CD4-positive, alpha-beta T cell treated with Interferon alpha-2 for 1 hour (primary cell): ENCODE measurements around the gene FGF2.
"Not testable (repeated sequence)": the region's sequence is repeated elsewhere in the genome, so short reads cannot be mapped to it uniquely, and the experiment has no call there.

Experiments
- DNase-seq, 2 donors: peaks; one replicate each; pipeline ENCODE4 v3.0.0-alpha.2; 2020 to 2022

FGF2 gene

GRCh38 chr4:122815248-122815647 is 11.4 kb upstream of the FGF2 start:
- no peak for DNase-seq

DNA sequence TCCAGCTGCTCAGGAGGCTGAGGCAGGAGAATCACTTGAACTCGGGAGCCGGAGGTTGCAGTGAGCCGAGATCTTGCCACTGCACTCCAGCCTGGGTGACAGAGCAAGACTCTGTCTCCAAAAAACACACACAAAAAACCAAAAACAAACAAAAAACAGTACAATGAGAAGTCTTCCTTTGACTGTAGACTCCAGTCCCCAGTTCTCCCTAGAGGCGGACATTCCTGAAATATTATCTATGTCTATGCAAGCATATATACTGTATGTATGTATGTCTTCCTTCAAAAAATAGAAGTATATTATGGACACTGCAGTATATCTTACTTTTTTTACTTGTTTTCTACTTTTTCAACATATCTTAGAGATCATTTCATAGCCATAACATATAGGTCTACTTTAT is 10.2 kb upstream of the FGF2 start:
- DNase-seq = no peak

DNA sequence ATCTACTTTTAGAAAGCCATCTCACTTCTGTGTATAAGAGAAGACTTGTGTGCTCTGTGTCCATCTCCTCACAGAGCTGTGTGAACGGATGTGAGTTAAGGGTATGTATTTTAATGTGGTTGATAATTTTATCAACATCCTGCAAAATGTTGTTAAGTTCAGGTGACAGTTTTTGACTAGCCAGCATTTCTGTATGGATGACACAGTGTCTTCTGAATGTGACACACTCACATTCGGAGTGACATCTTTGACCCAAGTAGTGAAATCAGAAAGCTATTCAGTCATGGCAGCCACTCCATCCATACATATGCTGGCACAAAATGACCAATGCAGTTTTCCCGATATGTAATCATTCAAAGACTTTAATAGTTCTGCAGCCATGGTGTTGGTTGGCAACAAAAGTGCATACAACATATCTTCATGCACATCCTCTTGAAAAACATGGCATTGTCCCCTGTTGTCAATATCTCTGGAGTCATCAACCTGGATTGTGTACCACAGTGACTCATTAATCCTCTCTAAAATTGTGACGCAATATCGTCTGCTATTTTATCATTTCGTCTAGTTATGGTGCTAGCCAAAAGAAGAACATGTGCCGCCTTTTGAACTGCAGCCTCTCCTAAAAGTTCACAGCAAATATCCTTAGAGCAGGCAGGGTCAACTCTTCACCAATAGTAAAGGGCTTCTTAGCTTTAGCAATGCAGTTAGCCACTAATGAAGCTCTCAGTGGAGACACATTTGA is 6.8 kb upstream of the FGF2 start:
- no peak for DNase-seq

DNA sequence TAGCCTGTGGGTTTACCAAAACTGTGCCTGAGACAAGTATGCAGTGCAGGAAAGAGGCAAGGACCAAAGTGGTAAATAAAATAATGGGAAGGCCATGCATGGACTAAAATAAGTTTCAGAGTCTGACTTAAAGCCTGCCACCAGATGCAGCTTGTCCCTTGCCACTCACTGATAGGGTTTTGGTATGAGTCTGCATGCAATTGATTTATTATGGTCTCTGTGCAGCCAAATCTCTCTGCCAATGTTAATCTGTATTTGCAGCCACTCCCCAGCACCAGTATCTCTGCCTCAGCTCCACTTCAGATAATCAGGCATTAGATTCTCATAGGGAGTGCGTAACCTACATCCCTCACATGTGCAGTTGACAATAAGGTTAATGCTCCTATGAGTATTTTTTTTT is 5.5 kb upstream of the FGF2 start:
- no peak for DNase-seq

DNA sequence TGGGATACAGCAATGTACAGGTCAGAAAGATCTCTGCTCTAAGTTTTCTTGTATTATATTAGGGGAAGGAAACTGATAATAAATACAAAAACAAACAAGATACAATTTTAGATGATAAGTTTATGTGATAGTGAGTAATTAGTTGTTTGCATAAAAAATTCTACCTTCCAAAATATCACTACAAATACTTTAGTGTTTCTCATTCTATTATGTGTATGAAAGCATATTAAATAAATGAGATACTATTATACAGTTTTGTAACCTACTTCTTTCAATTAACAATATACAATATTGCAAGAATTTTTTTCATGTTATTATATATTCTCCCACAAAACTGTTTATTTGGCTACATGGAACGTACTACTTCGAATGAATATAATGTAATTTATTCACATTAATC is 4.2 kb upstream of the FGF2 start:
- DNase-seq = no peak

- DNase-seq = no peak
Observed at GRCh38 chr4:122823476-122823875, 3.2 kb upstream of the FGF2 start.

GRCh38 chr4:122824616-122825015 is 2.0 kb upstream of the FGF2 start:
- DNase-seq = no peak

DNA sequence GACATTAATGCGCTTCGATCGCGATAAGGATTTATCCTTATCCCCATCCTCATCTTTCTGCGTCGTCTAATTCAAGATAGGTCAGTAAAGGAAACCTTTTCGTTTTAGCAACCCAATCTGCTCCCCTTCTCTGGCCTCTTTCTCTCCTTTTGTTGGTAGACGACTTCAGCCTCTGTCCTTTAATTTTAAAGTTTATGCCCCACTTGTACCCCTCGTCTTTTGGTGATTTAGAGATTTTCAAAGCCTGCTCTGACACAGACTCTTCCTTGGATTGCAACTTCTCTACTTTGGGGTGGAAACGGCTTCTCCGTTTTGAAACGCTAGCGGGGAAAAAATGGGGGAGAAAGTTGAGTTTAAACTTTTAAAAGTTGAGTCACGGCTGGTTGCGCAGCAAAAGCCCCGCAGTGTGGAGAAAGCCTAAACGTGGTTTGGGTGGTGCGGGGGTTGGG is 528 bp upstream of the FGF2 start:
- DNase-seq = no peak

DNA sequence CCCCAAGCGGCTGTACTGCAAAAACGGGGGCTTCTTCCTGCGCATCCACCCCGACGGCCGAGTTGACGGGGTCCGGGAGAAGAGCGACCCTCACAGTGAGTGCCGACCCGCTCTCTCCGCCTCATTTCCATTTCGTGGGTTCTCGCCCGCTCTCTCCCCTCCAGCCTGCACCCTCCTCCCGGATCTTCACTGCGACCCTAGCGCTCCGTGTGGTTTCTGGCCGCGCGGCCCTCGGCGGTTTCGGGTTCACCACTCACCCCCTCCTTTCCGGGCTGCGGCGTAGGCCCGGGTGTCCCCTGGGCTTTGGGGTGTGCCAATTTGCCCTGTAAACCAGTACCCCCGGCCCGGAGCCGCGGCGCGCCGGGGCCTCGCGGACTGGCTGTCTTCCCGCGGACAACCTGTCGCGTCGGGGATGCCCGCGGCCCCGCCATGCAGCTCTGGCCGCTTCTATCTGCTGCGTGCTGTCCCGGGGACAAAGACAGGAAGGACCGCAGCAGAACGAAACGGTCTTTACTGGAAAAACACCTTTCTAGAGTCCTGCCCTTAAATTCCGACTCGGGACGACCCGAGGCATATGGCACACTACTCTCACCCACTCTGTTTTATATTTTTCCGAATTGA is 737 bp downstream of the FGF2 start:
- DNase-seq = peak in 1 of 2 donors; percentile 27

- DNase-seq = peak in 1 of 2 donors; percentile 44
Observed at GRCh38 chr4:122827879-122828601, 1.4 kb downstream of the FGF2 start.

DNA sequence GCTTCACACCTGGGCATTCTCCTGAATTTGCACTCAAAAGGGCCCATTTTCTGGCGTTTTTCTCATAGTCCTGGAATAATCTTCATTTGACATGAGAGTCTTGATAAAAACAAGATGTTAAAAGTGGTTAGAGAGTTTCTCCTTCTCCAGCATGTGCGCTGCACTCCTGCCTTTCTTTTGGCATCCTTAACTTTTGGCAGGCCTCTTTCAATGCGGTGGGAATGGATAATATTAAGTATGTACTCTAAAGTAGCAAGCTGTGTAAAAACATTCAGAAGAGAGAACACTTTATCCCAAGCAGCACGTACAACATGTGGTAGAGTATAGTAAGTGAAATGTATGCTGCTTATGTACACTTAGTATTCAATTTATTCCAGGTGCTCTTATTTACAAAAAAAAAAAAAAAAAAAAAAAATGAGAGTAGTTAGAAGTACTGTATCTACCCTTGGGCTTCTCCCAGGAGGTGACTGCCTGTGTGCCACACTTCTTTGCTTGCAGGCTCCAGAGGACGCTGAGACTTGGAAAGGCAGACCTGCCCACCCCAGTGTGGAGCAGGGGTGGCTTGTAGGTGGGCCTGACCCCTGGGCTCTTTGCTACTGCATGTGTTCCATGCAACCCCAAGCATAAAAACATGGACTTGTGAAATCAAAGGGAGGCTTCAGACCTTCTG is 3.9 kb downstream of the FGF2 start:
- no peak for DNase-seq

DNA sequence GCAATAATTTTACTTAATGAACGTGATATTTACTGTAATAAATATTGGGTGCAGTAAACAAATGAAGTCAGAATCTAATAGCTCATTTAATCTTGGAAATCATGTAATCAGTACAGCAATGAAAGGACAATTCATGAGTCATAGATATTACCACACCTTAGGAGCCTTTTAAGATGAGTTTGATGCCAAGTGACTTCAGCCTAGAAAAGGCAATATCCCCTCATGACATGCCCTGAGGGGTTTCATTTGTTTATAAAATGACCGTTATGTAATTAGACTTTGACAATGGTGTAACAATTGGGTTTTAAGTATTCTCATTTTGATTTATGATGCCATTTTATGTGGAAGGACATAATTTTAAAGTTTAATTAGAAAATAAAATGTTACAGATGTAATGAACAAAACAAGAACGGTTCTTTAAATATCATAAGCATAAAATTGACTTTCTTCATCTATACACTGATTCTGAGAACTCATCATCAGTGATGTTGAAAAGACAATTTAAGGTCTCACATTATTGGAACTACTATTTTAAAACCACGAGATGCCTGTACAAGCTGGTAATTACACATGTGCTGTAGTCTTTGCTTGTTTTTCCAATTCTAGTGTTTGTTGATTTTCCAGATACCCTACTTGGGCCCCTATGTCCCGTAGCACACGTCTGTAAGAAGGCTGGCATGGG is 5.0 kb downstream of the FGF2 start:
- DNase-seq = no peak

- DNase-seq = no peak
Observed at GRCh38 chr4:122832732-122833131, 6.1 kb downstream of the FGF2 start.

DNA sequence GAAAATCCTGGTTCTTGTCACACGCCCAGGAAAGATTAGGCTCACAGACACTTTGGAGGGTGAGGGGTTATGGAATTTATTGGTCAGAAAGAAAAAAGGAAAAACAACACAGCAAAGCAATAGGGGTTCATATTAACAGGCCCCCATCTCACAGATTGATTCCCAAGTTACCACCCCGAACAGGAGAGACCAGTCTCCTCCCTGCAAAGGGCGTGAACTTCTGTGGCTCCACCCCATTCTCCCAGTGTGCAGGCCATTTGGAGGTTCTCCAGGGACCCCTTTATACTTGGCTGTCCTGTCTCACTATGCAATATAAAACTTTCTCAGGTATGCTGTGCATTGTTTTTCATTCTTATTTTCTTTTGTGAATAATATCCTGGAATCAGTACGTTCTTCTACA is 7.4 kb downstream of the FGF2 start:
- no peak for DNase-seq

DNA sequence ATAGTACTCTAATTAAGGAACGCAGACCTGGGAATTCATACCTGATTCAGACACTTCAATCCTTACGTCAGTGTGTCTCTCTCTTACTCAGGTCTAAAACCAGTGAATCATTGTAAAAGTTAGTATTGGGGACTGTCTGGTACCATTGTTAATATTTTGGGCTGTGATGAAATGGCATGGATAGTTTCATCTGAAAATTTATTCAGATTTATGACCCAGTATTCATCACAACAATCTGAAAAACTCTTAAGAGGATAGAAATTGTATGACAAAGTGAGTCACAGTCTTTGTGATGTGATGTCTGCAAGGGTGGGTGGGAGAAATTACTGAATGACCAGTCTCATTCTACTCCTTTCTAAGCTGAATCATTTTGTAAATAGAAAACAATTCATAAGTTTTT is 10.3 kb downstream of the FGF2 start:
- DNase-seq = no peak

GRCh38 chr4:122838034-122838433 is 11.4 kb downstream of the FGF2 start:
- DNase-seq = no peak

DNA sequence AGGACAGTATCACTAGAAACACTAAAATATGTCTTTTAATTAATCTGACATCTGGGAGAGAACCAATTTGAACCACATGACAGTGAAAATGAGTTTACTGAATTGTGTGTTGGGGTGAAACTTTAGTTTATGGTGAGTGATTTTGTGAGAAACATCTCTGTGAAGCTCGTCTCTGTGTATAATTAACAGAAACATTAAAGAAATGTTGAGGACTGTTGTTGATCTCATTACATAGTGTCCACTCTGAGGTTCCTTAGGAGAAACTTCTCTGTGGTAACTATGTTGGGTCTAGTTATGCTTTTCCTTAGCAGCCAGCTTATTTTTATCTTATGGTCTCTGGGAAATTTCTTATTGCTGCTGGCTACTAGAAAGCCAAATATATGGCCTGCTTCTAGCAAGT is 15.8 kb downstream of the FGF2 start:
- DNase-seq = no peak

- DNase-seq = no peak
Observed at GRCh38 chr4:122842984-122843531, 16.4 kb downstream of the FGF2 start.

DNA sequence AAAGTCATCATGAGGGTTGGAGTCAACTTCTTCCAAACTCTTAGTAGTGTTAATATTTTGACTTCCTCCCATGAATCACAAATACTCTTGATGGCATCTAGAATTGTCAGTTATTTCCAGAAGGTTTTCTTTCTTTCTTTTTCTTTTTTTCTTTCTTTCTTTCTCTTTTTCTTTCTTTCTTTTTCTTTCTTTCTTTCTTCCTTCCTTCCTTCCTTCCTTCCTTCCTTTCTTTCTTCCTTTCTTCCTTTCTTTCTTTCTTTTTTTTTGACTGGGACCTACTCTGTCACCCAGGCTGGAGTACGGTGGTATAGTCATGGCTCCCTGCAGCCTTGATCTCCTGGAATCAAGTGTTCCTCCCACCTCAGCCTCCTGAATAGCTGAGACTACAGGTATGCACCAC is 17.8 kb downstream of the FGF2 start:
- not testable (repeated sequence) for DNase-seq

- no peak for DNase-seq
Observed at GRCh38 chr4:122845066-122845465, 18.4 kb downstream of the FGF2 start.

GRCh38 chr4:122845760-122846159 is 19.1 kb downstream of the FGF2 start:
- DNase-seq = no peak

GRCh38 chr4:122847931-122848330 is 21.3 kb downstream of the FGF2 start:
- DNase-seq = no peak

- not testable (repeated sequence) for DNase-seq
Observed at GRCh38 chr4:122849789-122850188, 23.2 kb downstream of the FGF2 start.
